Daoy (cell line): ENCODE measurements around the gene SLAMF7. TPM values are rescaled to one million over a fixed set of nuclear protein-coding genes. Genes with fewer than 3 reads are reported as not detected.
"Not testable (repeated sequence)": the region's sequence is repeated elsewhere in the genome, so short reads cannot be mapped to it uniquely, and the experiment has no call there.

Source experiments
- DNase-seq: peaks from one replicate; pipeline ENCODE4 v3.0.0-alpha.2; 2015; ENCODE audit warnings: low read depth
- total RNA-seq: library from RNA; depleted of rRNA; stranded (reverse); fragments of >200 nt; shearing (Covaris generic); gene quantifications from 2 replicates; pipeline ENCODE4 v1.2.3, GENCODE V29; 2014; rRNA removed

The SLAMF7 gene, protein sequence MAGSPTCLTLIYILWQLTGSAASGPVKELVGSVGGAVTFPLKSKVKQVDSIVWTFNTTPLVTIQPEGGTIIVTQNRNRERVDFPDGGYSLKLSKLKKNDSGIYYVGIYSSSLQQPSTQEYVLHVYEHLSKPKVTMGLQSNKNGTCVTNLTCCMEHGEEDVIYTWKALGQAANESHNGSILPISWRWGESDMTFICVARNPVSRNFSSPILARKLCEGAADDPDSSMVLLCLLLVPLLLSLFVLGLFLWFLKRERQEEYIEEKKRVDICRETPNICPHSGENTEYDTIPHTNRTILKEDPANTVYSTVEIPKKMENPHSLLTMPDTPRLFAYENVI
- total RNA-seq: 0.03 and 0.91 TPM in 2 replicates

DNA sequence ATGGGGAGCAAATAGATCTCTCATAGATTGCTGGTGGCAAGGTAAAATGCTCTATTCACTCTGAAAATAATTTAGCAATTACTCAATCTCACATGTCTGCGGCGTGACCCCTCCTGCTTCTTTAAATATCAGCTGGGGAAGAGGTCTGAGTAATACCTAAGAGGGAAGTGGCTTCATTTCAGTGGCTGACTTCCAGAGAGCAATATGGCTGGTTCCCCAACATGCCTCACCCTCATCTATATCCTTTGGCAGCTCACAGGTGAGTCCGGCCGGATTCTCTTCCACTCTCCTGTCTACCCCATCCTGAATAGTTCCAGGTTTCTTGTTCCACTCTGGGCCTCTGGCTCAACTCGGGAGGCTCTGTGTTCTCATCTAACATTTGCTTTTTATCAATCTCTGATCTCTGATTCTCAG is at the start of gene SLAMF7:
SLAMF7 (plus strand) TSS at position 150 of the 414 bp plus-strand sequence; CDS start at position 205, 55 bp downstream.
- peak; percentile 54 for DNase-seq

DNA sequence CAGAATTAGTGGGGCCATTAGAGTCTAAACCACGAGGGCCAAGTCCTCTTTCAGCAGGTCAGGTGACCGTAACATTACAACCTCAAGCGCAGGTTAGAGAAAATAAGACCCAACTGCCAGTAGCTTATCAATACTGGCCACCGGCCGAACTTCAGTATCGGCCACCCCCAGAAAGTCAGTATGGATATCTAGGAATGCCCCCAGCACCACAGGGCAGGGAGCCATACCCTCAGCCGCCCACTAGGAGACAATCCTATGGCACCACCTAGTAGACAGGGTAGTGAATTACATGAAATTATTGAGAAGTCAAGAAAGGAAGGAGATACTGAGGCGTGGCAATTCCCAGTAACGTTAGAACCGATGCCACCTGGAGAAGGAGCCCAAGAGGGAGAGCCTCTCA is 46.7 kb upstream of the SLAMF7 start:
- not testable (repeated sequence) for DNase-seq

DNA sequence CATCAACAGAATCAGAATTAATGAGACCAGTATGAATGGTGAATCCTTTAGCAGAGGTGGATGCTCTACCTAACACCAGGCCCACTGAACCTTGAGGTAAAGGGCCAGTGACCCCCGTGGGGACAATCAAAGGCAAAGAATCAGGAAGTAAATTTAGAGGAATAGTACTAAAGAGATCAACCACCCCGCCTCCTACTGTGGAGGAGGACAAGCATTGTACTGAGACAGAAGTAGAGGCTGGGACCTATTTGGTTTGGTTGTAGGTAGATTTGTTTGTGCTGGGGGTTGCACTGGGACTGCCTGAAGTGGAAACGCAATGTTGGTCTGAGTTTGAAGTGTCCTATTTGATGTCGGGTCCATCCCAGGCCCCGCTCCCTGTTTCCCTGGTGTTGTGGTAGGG is 36.9 kb upstream of the SLAMF7 start:
- DNase-seq: no peak

DNA sequence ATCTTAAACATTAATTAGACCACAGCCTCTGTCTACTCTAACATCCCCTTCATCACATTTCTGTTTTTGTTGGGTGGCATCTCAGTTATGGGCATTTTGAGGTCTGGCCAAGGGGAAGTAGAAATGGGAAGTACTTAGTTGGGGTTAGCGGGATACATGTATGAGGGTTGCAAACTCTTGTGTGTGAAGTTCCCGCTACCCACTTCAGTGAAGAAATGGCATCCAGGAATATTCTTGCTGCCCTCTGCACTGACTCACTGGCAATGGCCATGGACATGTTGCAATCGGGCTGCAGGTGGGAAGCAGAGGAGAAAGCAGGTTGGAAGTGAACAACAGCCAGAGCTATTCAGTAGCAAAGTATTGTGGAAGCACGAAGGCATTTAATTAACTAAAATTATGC is 34.8 kb upstream of the SLAMF7 start:
- no peak for DNase-seq

DNA sequence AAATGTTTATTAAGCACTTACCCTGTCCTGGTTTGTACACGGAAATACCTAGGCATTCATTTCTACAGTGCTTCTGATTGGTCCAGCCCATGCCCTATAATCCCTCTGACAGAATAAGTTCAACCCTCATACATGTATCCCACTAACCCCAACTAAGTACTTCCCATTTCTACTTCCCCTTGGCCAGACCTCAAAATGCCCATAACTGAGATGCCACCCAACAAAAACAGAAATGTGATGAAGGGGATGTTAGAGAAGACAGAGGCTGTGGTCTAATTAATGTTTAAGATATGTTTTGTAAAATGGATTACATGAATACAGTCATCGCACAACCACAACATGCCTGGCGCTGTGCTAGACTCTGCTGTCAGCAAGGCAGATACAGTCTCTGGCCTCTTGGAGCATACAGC is 33.8 kb upstream of the SLAMF7 start:
- DNase-seq: not testable (repeated sequence)

DNA sequence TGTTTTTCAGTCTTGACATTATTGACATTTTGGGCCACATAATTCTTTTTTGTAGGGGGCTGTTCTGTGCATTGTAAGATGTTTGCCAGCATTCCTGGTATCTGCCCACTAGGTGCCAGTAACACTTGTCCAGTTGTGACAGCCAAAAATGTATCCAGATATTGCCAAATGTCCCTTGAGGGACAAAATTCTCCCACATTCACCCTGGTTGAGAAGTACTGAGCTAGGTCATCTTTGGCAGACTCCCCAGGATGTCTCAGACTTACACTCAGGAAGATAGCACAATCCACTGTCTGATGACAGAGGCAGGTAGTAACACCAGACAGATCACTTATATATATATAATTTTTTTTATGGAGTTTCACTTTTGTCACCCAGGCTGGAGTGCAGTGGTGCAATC is 33.3 kb upstream of the SLAMF7 start:
- no peak for DNase-seq

DNA sequence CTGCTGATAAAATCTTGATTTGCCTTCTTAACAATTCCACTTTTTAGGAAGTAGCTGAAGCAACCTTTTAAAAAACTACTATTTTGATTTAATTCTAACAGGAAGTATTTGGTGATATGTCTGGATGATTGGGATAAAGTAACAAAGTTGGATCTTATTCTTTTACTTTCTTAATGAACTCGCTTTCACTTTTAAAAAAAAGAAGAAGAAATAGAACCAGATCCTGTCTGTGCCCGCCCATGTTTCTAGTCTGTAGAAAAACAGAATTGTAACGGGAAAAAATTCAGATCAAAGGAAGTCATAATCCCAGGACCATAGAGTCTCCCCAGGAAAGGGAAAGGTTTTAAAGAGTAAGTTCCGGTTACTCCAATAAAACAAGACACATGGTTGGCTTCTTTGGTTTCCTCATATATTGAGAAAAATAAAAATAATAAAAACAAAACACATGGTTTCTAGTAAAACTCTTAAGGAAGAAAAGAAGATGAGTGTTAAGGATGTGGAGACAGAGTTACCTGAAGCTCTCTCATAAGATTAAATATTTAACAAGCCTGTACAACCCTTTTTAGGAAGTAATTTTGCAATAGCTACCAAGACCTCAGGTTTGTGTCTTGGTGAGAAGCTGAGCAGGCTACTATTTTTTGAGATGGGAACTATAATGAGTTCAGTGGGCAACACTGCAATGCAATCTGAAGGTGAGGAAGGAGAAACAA is 32.4 kb upstream of the SLAMF7 start:
- DNase-seq: no peak

DNA sequence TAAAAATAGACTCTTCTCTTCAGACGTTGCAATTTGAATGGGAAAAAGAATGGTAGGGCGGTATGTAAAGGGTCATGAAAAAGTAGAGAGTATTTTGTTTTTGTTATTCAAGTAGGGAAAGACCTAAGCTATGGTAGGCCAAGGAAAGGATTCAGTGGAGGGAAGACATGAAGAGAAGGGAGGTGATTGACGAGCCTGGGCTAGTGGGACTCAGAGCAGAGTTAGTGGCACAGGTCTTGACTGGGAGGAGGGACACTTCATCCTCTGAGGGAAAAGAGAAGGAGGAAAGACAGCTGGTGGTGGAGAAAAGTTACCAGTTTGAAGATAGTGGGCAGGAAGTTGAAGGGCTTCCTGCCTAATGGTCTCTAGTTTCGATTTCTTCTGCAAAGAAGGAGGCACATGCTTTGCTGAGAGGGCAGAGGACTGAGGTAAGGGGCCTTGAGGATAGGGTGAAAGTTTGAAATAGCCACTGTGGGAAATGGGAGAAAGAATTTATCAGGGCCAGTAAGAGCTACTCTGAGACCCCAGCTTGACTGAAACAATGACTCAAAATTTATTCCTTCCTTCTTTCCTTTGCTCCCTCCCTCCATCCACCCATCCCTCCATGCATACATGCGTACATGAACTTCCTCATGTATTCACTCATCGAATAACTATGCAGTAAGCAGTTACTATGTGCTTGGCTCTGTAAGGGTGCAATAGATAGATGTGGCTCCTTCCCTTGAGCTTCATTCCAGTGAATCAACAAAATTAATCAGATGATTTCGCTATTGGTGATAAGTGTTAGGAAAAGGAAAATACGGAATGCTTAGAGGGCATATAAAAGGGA is 31.6 kb upstream of the SLAMF7 start:
- no peak for DNase-seq

DNA sequence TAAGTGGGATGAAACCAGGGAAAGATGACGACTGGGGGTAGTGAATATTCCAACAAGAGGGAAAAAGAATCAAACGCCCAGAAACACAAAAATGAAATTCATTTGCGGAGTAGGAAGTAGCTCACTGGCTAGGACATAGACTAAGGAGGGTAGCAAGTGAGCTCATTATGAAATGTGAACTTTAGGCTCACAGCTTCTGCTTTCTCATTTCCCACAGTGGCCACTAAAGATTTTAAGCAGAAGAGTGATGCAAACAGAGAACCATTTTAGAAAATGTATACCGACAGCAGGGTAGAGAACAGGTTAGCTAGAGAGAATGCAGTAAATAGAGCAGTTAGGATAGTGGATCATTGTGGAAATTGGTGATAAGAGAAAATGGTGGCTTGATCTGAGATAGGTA is 30.9 kb upstream of the SLAMF7 start:
- no peak for DNase-seq

DNA sequence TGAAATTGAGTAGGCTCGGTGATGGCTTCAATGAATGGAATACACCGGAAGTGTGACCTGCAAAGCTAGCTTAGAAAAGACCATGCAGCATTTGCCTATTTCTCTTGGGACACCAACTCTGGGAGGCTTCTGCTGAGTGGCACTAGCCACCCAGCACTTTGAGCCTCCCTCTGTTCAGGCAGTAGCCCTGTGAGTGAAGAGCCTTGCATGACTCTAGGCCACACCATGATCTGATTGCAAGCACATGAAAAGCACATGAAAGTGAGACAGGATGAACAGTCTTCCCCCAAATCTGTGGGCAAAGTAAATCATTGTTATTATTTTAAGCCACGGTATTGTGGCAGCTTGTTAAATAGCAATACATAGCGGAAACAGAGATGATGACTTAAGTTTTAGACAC is 30.2 kb upstream of the SLAMF7 start:
- DNase-seq: no peak

DNA sequence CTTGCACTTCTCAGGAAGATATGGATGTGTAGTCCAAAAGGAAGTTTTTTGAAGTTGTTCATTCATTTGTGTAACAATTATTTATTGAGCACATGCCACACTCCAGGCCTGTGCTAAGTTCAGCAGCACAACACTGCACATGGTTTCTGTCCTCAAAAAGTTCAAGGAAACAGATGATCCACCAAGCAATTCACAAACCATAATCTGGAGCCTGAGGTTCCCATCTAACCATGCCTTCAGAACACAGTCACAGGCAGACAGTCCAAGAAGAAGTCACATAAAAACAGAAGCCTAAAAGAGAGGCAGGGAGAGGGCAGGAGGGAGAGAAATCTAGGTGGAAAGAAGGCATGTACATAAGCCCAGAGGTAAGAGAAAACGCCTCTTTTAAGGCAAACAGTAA is 29.3 kb upstream of the SLAMF7 start:
- DNase-seq: no peak

DNA sequence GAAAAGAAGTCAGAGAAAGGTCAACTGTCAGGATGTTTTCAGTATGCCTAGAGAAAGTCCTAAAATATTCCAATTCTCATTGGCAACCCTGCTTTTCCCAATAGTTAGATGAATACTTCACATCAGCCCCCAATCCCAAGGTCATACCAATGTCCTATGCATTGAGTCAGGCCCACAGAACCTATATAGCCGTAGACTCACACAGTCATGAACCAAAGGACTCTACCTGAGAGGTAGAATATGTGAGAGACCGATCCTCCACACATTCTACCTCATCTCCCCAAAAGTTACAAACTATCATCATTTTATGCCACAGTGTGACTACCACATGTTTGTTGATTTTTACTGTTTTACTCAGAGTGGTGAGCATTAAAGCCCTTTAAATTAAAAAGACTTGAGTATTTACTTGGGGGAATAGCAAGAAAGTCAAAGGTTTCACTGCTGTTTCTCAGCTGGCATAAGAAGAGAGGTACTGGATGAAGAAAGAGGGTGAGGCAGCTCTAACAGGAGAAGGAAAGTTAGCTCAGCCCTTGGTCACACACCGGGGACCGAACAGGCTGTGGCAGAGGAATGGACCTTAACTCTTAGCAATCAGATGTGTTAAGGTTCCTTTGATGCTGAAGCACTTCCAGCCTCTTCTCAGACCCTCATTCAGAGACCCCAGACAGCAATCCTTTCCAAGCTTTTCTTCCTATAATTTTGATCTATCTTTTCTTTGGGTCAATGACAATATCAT is 28.4 kb upstream of the SLAMF7 start:
- no peak for DNase-seq

DNA sequence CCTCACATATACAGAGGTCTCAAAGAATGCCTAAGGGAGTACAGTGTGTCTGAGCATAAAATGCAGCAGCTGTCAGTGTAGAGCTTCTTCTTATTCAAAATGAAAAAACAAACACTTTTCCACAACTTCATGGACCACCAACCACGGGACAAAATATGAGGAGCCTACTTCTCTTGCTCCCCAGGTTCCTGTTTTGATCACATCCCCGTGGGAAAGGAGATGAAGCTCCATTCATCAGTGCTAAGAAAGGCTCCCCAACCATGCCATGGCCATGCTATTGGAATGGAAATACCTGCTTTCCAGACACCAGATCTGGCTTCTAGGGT is 27.8 kb upstream of the SLAMF7 start:
- DNase-seq: no peak

DNA sequence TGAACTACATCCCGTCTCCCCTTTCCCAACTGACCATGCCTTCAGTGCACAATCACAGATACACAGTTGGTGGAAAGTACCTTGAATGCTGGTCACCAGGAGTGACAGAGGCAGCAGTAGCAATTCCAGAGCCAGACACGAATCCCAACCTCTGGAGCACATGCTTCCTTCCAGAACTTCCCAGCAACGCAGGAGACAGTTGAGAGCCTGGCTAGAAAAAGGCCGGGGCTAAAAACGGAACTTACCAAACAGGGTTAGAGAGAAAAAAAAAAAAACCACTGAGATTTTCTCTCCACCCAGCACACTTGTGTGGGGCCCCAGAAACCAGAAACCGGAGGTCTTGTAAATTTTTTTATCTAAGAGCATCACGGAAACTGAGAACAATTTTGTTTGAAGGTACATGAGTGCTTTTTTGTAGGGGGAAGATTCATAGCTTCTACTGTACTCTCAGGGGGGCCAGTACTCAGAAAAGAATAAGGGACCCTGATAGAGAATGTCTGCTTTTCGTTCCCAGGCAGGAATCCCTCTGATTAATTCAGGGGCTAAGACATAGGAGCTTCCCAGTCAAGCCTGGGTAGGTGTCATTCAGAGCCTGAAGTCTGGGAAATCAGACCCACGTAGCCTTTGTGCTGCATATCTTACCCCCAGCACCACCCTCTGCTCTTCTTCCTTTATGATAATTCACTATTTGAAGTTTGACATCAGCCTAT is 27.3 kb upstream of the SLAMF7 start, which contains the start of gene CD48:
CD48 (minus strand) TSS at position 221 of the 710 bp plus-strand sequence; CDS start at position 162, 59 bp downstream.
- no peak for DNase-seq

DNA sequence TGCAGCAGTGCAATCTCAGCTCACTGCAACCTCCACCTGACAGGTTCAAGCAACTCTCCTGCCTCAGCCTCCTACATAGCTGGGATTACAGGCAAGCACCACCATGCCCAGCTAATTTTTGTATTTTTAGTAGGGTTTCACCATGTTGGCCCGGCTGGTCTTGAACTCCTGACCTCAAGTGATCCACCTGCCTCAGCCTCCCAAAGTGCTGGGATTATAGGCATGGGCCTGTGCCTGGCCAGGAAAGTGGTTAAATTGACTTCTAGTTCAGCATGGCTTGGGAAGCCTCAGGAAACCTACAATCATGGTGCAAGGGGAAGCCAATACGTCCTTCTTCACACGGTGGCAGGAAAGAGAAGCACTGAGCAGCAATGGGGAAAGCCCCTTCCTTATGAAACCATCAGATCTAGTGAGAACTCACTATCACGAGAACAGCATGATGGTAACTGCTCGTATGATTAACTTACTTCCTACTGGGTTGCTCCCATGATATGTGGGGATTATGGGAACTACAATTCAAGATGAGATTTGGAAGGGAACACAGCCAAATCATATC is 26.4 kb upstream of the SLAMF7 start:
- not testable (repeated sequence) for DNase-seq

DNA sequence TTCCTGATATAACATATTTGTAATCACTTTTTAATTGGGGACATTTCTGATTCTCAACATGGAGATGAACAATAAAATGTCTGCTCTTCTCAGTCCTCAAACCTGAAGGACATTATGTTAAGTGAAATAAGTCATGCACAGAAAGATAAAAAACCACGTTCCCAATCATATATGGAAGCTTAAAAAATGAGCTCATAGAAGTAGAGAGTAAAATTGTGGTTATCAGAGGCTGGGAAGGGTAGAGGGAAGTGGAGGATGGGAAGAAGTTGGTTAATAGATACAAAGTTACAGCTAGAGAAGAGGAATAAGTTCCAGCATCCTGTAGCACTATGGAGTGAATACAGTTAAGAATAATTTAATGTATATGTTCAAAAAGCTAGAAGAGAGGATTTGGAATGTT is 25.9 kb upstream of the SLAMF7 start:
- DNase-seq: no peak

DNA sequence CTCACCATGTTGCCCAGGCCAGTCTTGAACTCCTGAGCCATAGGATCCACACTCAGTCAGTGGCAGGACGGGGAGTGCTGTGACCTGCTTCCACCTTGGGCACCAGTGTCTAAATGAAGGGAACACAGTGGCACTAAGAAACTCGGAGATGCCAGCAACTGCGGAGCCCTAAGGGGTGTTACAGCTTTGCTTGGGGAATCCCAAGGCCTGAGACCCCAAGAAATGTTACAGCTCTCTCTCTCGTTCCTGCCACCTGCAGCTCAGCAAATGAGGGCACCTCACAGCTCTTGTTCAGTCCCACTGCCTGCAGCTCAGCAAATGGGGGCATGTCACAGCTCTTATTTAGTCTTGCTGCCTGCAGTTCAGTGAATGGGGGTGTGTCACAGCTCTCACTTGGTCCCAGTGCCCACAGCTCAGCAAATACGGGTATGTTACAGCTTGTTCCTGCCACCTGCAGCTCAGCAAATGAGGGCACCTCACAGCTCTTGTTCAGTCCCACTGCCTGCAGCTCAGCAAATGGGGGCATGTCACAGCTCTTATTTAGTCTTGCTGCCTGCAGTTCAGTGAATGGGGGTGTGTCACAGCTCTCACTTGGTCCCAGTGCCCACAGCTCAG is 24.9 kb upstream of the SLAMF7 start:
- DNase-seq: not testable (repeated sequence)

DNA sequence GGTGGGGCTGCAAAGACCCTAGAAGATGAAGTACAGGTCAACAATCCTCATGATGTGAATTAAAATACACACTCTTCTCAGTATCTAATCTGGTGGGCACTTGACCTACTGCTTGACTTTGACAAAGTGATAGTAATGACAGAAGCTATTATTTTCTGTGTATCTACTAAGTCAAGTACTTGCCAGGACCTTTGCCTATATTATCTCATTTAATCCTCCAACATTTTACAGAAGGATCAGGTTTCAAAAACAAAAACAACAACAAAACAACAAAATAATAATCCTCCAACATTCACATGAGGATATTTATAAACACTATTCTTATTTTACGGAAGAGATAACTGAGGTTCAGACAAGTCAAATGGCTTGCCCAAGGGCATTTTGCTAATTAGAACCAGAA is 23.0 kb upstream of the SLAMF7 start:
- no peak for DNase-seq

DNA sequence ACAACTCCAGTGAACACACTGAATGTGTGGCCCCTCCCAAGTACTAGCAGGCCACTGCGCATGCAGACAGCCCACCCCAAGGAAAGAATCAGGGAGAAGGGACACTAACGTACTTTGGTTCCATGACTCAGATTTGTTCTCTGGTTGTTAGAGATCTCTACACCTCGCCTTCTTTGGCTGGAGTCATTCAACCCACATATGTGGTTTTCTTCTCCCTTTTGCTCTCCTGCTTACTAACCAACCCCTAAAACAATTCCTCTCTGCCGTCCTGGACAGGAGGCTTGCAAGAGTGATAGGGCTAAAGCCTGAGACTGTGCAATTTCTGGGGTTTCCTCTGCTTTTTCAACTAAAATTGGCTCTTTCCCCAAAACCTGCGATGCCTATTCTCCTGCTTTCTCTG is 21.7 kb upstream of the SLAMF7 start:
- no peak for DNase-seq

DNA sequence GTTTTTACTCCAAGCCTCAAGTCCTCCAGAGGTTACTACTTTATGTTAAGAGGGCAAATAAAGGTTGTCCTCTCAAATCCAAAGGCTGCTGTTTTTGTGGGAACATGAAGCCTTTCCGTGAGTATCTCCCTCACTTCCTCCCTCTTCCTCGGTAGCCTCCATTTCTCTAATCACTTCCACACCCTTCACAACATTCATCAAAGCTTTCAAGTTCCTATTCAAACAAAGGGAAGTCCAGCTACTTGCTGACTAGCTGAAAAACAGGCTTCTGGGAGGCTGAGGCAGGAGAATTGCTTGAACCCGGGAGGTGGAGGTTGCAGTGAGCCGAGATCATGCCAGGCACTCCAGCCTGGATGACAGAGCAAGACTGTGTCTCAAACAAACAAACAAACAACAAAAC is 20.8 kb upstream of the SLAMF7 start:
- no peak for DNase-seq
